Activated T-cell treated with anti-CD3 and anti-CD28 coated beads for 24 hours (primary cell): Measurements from ENCODE around the gene SIMC1.

Source experiments
- DNase-seq: peaks from one replicate; pipeline ENCODE4 v3.0.0-alpha.2; 2020; ENCODE audit warnings: low read depth

The SIMC1 gene

GRCh38 chr5:176364765-176365350, 126.6 kb downstream of the SIMC1 start:
- DNase-seq: no peak

GRCh38 chr5:176365351-176366231, 127.4 kb downstream of the SIMC1 start, which contains the start of gene ARL10:
TSS of gene ARL10 (plus strand) at chr5:176365487. CDS start at chr5:176365564, 77 bp downstream.
- peak; percentile 50 for DNase-seq

- DNase-seq: no peak
These were observed 128.1 kb downstream of the SIMC1 start for GRCh38 chr5:176366232-176366894.

- no peak for DNase-seq
These were observed 130.5 kb downstream of the SIMC1 start for GRCh38 chr5:176368726-176369125.

- DNase-seq: no peak
These were observed 131.9 kb downstream of the SIMC1 start for GRCh38 chr5:176369934-176370711.

- DNase-seq: no peak
These were observed 133.7 kb downstream of the SIMC1 start for GRCh38 chr5:176371621-176372539.

- no peak for DNase-seq
These were observed 135.0 kb downstream of the SIMC1 start for GRCh38 chr5:176373100-176373818.

- DNase-seq: no peak
These were observed 141.7 kb downstream of the SIMC1 start for GRCh38 chr5:176379881-176380280.

GRCh38 chr5:176381423-176381822, 143.2 kb downstream of the SIMC1 start:
- no peak for DNase-seq

- DNase-seq: no peak
These were observed 143.8 kb downstream of the SIMC1 start for GRCh38 chr5:176381979-176382378.

- DNase-seq: no peak
These were observed 144.5 kb downstream of the SIMC1 start for GRCh38 chr5:176382721-176383120.

- DNase-seq: no peak
These were observed 145.2 kb downstream of the SIMC1 start for GRCh38 chr5:176383248-176383905.

- no peak for DNase-seq
These were observed 145.7 kb downstream of the SIMC1 start for GRCh38 chr5:176383961-176384360.

GRCh38 chr5:176384366-176384930, 146.2 kb downstream of the SIMC1 start:
- no peak for DNase-seq

GRCh38 chr5:176384991-176385390, 146.8 kb downstream of the SIMC1 start:
- DNase-seq: no peak

- no peak for DNase-seq
These were observed 148.3 kb downstream of the SIMC1 start for GRCh38 chr5:176386491-176386890.

- DNase-seq: no peak
These were observed 149.2 kb downstream of the SIMC1 start for GRCh38 chr5:176387384-176387925.

GRCh38 chr5:176388003-176388443, 149.8 kb downstream of the SIMC1 start:
- no peak for DNase-seq
